SU-DHL-6 (cell line): Measurements from ENCODE around the gene SHISAL2A.

Source experiments
- EZH2phosphoT487 ChIP-seq: fragments of 200-600 bp; sonication (generic), shearing (Covaris generic); conservative IDR thresholded peaks from 2 replicates; pipeline ENCODE4 v1.6.1; 2018; ENCODE audit warnings: mild to moderate bottlenecking, antibody characterized with exemption, low read length, moderate library complexity, mixed read lengths
- TF ChIP-seq, protein P1 (sequence below): fragments of 200-600 bp; sonication (generic); IDR thresholded peaks from one replicate; pipeline ENCODE4 v1.5.1; 2017; ENCODE audit warnings: antibody characterized with exemption, mild to moderate bottlenecking, low read length, moderate library complexity; ENCODE audit not compliant: insufficient read depth, poor library complexity, severe bottlenecking

DNA sequence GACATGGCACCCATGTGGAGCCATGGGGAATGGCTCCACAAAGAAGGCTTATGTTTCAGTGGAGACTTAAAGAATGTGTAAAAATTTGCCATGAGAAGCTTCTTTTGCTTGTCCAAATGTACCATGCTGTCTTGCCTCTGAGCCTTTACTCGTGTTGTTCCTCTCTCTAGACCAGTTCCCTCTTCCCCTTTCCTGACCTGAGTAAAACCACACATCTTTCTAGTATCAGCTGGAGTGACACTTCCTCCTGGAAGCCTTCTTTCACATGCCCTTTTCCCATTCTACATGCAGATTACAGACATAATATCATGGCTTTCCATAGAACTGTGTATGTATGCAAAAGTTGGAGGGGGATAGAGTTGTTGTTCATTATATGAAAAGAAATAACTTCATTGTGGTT lies 44.4 kb upstream of the SHISAL2A start:
- TF ChIP-seq, protein P1, sequence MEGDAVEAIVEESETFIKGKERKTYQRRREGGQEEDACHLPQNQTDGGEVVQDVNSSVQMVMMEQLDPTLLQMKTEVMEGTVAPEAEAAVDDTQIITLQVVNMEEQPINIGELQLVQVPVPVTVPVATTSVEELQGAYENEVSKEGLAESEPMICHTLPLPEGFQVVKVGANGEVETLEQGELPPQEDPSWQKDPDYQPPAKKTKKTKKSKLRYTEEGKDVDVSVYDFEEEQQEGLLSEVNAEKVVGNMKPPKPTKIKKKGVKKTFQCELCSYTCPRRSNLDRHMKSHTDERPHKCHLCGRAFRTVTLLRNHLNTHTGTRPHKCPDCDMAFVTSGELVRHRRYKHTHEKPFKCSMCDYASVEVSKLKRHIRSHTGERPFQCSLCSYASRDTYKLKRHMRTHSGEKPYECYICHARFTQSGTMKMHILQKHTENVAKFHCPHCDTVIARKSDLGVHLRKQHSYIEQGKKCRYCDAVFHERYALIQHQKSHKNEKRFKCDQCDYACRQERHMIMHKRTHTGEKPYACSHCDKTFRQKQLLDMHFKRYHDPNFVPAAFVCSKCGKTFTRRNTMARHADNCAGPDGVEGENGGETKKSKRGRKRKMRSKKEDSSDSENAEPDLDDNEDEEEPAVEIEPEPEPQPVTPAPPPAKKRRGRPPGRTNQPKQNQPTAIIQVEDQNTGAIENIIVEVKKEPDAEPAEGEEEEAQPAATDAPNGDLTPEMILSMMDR, result no peak
- TF ChIP-seq EZH2phosphoT487, result no peak
